HL-60 (cell line): ENCODE measurements around the gene TIMP1.

ENCODE experiments used
- CTCF ChIP-seq: IDR thresholded peaks from one replicate; pipeline ENCODE4 v1.5.1; 2011; ENCODE audit warnings: low read length, control low read depth, inconsistent platforms; ENCODE audit not compliant: insufficient read depth
- GABPA ChIP-seq: IDR thresholded peaks from 2 replicates; pipeline ENCODE4 v1.6.1; 2012; ENCODE audit warnings: low read depth
- POLR2AphosphoS5 ChIP-seq: IDR thresholded peaks from 2 replicates; pipeline ENCODE4 v1.6.1; 2012; ENCODE audit warnings: low read depth
- REST ChIP-seq: IDR thresholded peaks from 2 replicates; pipeline ENCODE4 v1.6.1; 2012; ENCODE audit warnings: low read depth; ENCODE audit not compliant: insufficient replicate concordance
- SPI1 ChIP-seq: IDR thresholded peaks from 2 replicates; pipeline ENCODE4 v1.6.1; 2012; ENCODE audit warnings: low read depth, mild to moderate bottlenecking, borderline replicate concordance

- TF ChIP-seq POLR2AphosphoS5: no peak
- no peak for TF ChIP-seq CTCF
- TF ChIP-seq GABPA: no peak
- no peak for TF ChIP-seq REST
- no peak for TF ChIP-seq SPI1
These were observed 11.0 kb upstream of the TIMP1 start for GRCh38 chrX:47571215-47571614.
